GM21723 (cell line): Measurements from ENCODE around the gene RSPH10B2.
"Not testable (repeated sequence)": the region's sequence is repeated elsewhere in the genome, so short reads cannot be mapped to it uniquely, and the experiment has no call there.

Experiments used
- ATAC-seq: cut with Tn5 transposase; IDR thresholded peaks from one replicate; pipeline ENCODE4 v1.9.1; 2021; ENCODE audit warnings: mild to moderate bottlenecking, moderate library complexity; ENCODE audit not compliant: unreplicated experiment

RSPH10B2 gene

GRCh38 chr7:6781581-6781980 is 27.7 kb downstream of the RSPH10B2 start:
- not testable (repeated sequence) for ATAC-seq

- ATAC-seq = not testable (repeated sequence)
These were observed 35.5 kb downstream of the RSPH10B2 start for GRCh38 chr7:6789353-6789752.

DNA sequence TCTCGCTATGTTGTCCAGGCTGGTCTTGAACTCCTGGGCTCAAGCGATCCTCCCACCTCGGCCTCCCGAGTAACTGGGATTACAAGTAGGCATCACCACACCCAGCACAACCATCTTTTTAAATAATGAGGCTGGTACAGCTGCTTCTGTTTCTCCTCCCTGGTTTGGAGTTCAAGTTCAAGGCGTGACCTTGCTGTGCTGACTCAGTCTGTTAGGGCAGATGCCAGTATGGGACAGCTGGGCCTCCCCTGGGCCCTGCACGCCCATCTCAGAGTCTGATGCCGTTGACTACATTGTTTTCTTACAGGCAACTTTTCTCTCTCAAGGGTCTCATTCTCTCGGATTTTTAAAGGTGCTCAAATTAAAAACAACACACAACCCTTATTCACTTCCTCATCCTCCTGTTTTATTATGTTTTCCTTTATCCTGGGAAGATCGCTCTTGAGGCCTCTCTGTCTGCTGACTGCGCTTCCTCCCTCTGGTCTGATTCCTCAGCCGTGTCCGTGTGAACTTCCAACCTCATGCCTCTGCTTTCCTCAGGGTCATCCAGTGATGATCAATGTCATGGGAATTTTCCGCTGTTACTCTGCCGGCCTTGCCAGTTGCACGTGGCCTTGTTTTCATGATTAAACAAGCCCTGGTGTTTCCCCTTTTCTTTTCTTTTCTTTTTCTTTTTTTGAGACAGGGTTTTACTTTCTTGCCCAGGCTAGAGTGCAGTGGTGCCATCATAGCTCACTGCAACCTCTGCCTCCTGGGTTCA is 38.4 kb downstream of the RSPH10B2 start:
- ATAC-seq = not testable (repeated sequence)

DNA sequence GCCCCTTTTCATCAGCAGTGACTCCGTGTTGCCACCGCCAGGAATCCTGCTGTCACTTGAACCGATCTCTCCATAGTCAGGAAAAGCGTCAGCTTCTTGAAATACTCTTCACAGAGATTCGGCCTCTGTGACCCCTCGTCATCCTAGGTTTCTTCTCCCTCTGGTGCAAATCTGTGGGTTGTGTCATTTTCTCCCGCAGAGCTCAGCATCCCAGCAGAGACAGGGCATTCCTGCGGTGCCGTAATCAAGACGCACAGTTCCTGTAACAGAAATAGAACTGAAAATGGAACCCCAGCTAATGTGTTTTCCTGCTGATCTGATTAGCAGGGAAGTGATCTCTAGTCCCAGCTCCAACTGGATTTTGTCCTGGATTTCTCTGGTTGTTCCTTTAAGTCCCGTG is 40.4 kb downstream of the RSPH10B2 start:
- not testable (repeated sequence) for ATAC-seq

- not testable (repeated sequence) for ATAC-seq
These were observed 43.3 kb downstream of the RSPH10B2 start for GRCh38 chr7:6797218-6797617.

GRCh38 chr7:6798047-6798446 is 44.1 kb downstream of the RSPH10B2 start:
- ATAC-seq = not testable (repeated sequence)

GRCh38 chr7:6799887-6800286 is 46.0 kb downstream of the RSPH10B2 start:
- not testable (repeated sequence) for ATAC-seq

- ATAC-seq = not testable (repeated sequence)
These were observed 46.4 kb downstream of the RSPH10B2 start for GRCh38 chr7:6800331-6800730.

GRCh38 chr7:6807393-6807918 is 53.6 kb downstream of the RSPH10B2 start:
- ATAC-seq = not testable (repeated sequence)

DNA sequence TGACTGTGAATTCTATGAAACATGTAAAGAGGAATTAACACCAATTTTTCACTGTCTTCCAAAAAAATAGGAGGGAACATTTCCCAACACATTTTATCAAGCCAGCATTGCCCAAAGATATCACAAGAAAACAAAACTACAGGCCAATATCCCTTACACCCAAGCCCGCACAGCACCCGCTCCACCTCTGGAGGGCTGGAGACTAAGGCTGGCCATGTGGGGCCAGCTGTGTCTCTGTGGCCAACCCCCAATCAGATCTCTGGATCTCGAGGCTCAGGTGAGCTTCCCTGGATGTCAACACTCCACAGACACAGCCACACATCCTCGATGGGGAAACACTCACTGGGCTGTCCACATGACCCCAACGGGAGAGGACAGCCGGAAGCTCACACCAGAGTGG is 54.1 kb downstream of the RSPH10B2 start:
- ATAC-seq = not testable (repeated sequence)

GRCh38 chr7:6813011-6813410 is 59.1 kb downstream of the RSPH10B2 start:
- ATAC-seq = not testable (repeated sequence)

- ATAC-seq = not testable (repeated sequence)
These were observed 61.6 kb downstream of the RSPH10B2 start for GRCh38 chr7:6815470-6815869.

DNA sequence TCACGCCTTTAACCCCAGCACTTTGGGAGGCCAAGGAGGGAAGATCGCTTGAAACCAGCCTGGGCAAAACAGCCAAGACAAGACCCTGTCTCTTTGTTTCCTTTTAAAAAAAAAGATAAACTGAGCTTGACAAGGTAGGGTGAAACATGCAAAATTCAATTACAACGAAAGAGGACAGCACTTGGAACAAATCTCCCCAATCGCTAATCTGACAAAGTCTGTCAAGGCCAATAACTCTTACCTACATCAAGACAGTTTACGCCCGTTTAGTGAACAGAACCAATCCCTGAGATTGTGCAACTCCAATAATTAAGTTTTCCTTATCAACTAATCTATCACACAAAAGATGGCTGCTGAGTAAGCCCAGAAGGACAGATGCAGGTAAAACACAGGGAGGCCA is 67.7 kb downstream of the RSPH10B2 start:
- ATAC-seq = not testable (repeated sequence)

DNA sequence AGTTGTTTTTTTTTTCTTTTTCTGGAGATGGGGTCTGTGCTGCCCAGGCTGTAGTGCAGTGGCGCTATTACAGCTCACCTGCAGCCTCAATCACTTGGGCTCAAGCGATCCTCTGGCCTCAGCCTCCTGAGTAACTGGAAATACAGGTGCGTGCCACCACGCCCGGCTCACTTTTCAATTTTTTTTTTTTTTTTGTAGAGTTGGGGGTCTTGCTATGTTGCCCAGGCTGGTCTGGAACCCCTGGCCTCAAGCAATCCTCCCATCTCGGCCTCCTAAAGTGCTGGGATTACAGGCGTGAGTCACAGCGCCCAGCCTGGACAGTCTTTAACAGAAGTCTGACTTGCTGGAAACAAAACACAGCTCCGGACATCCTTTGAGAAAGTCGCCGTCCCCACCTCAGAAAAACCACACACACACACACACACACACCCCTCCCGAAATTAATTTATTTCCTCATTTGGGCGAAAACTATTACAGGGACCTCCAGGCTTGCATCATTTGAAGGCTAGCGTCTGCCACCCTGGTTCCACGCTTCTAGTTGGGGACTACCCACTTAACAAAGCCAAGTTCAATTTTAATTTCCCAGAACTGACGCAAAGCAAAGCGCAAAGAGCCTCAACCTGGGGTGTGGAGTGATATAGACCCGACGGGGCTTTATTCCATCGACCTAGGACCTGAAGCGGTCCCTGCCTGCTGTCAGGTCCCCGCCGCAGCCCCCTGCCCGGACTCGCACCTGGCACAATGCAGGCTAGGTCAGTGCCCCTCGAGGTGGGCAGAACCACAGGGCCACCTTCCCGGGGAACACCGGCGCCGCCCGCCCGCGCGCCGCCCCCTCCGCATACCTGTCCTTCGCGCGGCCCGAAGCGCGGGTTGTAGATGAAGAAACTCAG is 71.6 kb downstream of the RSPH10B2 start:
- ATAC-seq = peak; percentile 53

DNA sequence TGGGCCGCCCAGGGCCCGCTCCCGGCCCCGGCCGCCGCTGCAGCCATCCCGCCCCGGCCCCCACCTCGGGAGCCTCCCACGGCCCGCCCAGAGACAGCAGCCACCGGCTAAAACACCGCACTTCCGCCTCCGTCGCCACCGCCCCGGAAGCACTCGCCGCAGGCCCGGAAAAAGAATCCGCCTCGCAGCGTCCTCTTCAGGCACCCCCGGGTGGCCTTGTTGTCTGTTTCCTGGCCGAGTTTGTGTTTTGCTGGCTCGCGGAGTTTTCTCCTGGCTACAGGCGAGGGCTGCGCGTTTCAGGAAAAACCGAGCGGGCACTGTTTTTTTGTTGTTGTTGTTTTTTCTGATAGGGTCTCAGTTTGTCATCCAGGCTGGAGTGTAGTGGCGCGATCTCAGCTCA is 72.2 kb downstream of the RSPH10B2 start, which contains the start of gene CCZ1B:
CCZ1B (minus strand) TSS at position 125 of the 400 bp plus-strand sequence; CDS start at position 47, 78 bp downstream.
- peak; percentile 100 for ATAC-seq

DNA sequence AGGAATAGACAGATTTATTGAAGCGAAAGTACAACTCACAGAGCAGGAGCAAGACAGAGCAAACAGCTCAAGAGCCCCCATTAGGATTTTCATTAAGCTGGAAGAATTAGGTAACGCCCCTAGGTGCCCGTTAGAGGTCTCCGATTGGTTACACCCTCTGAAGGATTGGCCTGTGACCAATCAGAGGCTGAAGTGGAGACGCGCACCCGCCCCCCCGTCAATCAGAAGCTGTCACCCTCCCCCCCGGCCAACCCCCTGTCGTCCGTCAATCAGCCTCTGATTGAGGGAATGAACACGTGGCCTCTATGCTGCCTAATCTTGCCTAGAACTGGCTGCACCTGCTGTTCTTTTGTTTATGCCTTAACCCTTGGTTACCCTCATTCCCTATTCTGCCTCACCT is 73.3 kb downstream of the RSPH10B2 start:
- not testable (repeated sequence) for ATAC-seq

GRCh38 chr7:6829616-6830015 is 75.7 kb downstream of the RSPH10B2 start:
- ATAC-seq = not testable (repeated sequence)

DNA sequence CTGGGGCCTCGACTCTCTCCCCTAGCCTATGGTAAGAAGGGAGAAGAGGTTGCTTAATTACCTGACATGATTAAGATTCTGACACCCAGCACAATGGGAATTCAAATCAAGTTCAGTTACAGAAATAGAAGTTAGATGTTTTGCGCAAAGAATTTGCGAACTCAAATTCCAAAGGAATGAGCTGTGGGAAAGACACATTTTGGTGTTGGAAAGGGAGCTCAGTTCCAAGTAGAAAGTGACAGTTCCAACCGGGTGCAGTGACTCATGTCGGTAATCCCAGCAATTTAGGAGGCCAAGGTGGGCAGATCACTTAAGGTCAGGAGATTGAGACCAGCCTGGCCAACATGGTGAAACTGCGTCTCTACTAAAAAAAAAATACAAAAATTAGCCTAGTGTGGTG is 76.1 kb downstream of the RSPH10B2 start:
- ATAC-seq = not testable (repeated sequence)

DNA sequence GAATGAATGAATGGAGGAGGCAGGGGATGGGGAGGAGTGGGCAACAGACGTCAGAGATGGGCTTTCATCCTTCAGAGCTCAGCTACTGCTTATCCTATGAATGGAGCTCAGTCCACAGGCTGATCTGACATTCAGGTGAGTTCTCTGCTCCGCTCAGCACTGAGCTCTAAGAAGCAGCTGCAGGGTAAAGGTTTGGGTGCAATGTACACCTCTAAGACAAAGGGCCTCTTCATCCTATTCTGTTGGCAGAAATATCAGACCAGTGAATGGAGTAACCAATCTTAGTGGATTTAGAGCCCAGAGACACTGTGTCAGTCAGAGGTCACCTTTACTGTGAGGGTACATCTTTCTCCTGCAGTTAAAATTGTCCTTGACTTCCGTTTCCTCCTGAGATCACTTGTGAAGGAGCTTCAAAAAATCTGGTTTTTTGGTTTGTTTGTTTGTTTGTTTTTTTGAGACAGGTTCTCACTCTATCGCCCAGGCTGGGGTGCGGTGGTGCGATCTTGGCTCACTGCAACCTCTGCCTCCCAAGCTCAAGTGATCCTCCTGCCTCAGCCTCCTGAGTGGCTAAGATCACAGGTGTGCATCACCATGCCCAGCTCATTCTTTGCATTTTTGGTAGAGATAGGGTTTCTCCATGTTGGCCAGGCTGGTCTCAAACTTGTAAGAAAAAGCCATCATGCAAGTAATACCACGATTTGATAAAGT is 77.3 kb downstream of the RSPH10B2 start:
- ATAC-seq = no peak

GRCh38 chr7:6833636-6834035 is 79.7 kb downstream of the RSPH10B2 start:
- ATAC-seq = no peak

GRCh38 chr7:6835521-6835920 is 81.6 kb downstream of the RSPH10B2 start:
- not testable (repeated sequence) for ATAC-seq
